Left forelimb (tissue), 1 donor: ENCODE data around the gene PLEKHM3.

Experiments
- DNase-seq: peaks from one replicate; pipeline ENCODE4 v3.0.0-alpha.2; 2018; ENCODE audit warnings: low spot score

Gene PLEKHM3

GRCh38 chr2:207791579-207792243, 233.6 kb downstream of the PLEKHM3 start:
- no peak for DNase-seq

DNA sequence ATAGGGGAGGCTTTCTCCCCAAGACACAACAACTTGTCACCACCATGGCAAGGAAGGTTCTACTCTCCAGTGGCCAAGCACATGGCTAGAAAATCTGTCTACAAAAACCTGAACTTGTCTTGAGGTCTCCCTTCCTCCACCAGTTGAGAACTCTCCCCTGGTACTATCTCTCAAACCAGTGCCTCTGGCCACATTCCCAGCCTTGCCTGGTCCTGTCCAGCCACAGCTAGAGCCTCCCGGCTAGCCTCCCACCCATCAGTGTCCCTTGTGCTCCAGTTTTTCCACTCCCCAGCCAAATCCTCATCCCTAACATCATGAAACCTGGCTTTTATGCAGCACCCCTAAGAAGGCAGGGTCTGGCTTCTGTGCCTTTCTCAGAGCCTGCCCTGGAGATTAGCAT, 234.4 kb downstream of the PLEKHM3 start:
- no peak for DNase-seq

- peak; percentile 40 for DNase-seq
Measured at GRCh38 chr2:207787800-207788199, 237.5 kb downstream of the PLEKHM3 start.

GRCh38 chr2:207787017-207787416, 238.3 kb downstream of the PLEKHM3 start:
- DNase-seq, result no peak

- no peak for DNase-seq
Measured at GRCh38 chr2:207784898-207785297, 240.4 kb downstream of the PLEKHM3 start.

DNA sequence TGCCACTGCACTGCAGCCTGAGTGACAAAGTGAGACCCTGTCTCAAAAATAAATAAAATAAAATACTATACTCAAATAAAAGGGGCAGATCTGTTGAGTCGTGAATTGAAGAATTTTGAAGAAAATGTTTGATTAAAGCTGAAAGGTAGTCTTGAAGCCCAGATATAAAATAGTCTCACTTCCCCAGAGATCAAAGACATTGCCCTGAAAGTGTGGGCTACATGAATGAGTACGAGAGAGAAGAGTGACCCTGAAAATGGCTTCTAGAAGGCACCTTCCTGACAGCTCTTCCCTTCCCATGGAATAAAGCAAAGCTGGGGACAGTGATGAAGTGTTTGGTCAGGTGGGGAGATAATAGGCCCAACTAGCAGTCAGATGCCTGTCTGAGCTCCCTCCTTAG, 241.8 kb downstream of the PLEKHM3 start:
- DNase-seq, result no peak

DNA sequence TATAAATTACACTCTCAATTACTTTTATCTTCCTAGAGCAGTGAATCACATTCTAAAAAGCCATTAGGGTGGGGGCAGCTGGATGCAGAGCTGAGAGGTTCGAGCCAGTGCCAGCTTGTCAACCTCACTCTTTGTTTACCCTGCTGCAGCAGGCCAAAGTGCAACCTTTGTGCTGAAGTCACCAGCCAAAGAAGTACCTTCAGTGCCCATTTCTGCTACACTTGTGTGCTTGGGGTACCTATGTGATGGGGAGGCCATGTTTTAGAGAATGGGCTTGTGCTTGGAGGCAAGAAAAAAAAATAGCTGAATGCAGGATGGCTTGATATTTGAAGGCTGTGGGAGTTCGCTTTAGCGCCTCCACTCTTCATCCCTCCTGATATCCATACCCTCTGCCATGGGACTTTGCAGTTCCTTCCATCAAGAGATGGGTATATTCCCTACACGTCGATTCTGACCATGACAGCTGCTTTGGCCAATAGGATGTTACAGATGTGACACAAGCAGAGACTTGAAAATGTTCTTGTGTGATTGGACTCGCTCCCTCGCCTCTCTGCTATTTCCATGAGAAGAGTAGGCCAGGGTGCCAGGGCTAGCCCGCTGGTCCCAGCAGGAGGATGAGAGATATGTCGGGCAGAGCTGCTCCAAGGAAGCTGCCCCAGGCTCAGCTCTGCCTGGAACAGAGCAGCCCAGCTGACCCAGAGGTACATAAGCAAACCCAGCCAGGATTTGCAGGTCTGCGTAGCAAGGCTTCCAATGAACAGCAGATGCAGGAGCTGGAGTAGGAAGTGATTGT, 242.9 kb downstream of the PLEKHM3 start:
- DNase-seq, result no peak

DNA sequence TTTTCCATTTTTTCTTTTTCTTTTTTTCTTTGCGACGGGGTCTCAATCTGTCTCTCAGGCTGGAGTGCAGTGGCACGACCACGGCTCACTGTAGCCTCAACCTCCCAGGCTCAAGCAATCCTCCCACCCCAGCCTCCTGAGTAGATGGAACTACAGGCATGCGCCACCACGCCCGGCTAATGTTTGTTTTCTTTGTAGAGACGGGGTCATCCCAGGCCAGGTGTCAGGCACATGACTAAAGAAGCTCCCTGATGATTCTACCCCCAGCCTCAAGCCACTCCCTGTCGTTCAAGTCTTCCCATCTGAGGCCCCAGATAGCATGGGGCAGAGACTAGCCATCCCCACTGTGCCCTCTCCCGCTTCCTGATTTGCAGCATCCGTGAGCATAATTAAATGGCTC, 245.8 kb downstream of the PLEKHM3 start:
- DNase-seq, result no peak

DNA sequence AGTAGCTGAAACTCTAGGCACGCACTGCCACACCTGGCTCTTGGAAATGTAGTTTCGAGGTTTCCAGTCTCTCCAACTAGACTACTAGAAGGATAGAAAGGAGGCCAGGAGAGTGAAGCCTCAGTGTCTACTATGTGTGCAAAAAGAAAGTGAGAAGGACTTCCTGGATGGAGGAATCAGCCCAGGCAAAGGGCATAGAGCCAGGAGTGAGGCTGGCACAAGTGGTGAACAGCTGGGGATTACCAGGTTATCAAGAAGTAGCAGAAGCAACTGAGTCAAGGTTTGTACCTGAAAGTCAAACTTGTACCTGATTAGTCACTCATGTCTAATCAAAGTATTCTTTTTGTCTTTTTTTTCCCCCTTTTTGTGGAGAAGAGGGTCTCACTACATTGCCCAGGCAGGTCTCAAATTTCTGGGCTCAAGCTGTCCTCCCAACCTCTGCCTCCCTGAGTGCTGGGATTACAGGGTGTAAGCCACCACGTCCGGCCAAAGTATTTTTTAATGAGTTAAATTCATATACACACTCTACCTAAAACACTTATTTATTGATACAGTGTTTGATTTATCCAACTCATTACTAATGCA, 246.9 kb downstream of the PLEKHM3 start:
- DNase-seq, result no peak

GRCh38 chr2:207777124-207777523, 248.2 kb downstream of the PLEKHM3 start:
- no peak for DNase-seq

- no peak for DNase-seq
Measured at GRCh38 chr2:207775473-207775872, 249.9 kb downstream of the PLEKHM3 start.

DNA sequence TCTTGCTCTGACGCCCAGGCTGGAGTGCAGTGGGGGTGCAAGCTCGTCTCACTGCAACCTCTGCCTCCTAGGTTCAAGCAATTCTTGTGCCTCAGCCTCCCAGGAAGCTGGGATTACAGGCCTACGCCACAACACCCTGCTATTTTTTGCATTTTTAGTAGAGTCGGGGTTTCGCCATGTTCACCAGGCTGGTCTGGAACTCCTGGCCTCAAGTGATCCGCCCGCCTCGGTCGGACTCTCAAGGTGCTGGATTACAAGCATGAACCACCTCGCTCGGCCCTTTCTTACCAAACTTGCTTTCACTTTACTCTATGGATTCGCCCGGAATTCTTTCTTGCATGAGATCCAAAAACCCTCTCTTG, 252.5 kb downstream of the PLEKHM3 start:
- DNase-seq, result no peak

GRCh38 chr2:207772081-207772843, 253.1 kb downstream of the PLEKHM3 start:
- no peak for DNase-seq

GRCh38 chr2:207771421-207771820, 253.9 kb downstream of the PLEKHM3 start:
- DNase-seq, result no peak
